Measurements from ENCODE around the gene NEK2. TPM values are rescaled to one million over a fixed set of nuclear protein-coding genes. Genes with fewer than 3 reads are reported as not detected.
"Not testable (repeated sequence)": the region's sequence is repeated elsewhere in the genome, so short reads cannot be mapped to it uniquely, and the experiment has no call there.

NEK2 gene
- total RNA-seq, 1 donor from 2014 or later = 2.9 TPM

GRCh38 chr1:211635597-211636205 lies 39.7 kb downstream of the NEK2 start:
- DNase-seq (ENCODE audit: low spot score in 2 of 2) (no peak), FAIRE-seq (no peak)

GRCh38 chr1:211634931-211635330 lies 40.5 kb downstream of the NEK2 start:
- FAIRE-seq (no peak), DNase-seq (ENCODE audit: low spot score in 2 of 2) (no peak)

DNA sequence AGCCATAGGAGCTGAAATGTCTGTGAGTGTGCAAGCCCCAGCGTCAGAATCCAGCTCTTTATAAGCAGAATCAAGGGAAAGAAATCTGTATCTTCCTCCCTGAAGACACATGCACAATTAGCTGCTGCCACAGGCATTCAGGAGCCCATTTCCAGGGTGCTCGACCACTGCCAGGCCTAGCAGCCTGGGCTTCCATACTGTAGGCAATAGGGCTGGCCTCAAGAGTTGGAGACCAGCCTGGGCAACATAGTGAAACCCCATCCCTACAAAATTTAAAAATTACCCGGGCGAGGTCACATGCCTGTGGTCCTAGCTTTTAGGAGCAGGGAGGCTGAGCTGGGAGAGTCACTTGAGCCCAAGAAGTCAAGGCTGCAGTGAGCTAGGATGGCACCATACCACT lies 41.0 kb downstream of the NEK2 start:
- no peak for FAIRE-seq

DNA sequence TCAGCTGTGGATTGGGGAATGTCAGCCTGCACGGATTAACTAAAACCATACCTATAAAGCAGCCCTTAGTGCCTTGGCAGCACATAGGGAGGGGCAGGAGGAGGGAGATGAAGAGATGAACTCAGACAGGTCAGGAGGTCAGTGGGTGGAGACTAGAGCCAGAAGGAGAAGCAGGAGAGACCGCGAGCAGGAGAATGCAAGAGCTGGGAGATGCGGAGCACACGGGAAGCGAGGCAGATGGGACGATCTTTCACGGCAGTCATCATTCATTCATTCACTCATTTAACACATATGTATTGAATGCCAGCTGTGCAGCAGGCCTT lies 41.9 kb downstream of the NEK2 start:
- DNase-seq (ENCODE audit: low spot score in 2 of 2) = no peak
- no peak for FAIRE-seq

More for the DNA sequence above, 41.0 kb downstream of the NEK2 start:
- DNase-seq (ENCODE audit: low spot score in 2 of 2) = no peak

DNA sequence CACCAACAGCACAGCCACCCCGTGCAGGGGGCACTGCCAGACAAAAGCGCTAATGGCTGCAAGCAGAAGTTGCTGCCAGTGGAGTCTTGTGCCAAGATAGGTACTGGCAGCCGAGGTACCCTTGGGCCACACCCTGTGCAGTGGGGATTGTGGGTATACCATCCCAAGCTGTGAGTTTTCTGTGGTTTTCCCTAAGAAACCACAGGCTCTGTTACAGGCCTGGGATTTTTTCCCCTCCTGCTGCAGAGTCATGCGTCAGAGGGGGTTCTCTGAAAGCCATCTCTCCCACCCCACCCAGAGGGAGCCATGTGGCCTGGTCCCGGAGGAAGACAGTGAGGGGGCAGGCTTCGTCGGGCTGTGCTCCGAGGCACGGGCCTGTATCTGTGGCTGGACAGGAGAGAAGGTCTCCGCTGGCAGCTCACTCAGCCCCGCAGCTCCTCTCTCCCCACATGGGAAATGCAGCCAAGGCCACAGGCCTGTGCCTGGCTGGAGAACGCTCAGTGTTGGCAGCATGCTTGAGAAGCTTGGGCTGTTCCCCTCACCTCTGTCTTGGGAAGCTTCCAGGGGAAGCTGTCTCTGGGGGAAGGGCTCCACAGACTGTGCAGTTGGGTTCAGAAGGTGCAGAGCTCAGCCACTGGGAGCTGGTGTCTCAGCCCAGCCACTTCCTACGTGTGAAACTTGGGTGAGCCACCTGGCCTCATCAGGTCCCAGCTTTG lies 42.5 kb downstream of the NEK2 start:
- no peak for FAIRE-seq

DNA sequence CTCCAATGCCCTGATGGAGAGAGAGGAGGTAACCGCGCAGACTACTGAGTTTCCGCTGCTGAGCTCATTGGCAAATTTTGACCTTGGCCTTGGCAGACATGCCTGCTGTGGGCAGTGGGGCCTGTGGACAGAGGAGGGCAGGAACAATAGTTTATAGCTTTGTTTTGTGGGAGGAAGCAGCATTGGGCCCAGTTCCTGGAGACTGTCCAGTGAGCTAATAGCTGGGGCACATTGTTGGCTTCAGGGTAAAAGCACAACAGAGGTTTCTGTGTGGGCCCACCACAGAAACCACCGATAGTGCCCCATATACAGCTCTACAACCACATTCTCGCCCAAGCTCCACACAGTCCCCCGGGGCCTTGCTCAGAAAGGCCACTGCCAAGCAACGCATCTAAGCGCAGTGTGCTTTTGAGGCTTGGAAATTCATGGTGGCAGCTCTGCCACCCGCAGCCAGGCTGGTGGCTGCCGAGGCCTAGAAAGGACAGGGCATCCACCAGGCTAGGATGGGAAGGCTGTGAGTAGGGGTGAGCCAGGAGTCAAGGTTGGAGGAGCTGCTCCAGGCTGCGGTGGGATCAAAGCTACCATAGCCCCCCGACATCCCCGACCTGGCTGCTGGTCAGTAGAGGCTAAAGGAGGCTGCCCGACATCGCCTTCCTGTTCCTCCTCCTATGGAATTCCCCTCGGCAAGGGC lies 43.2 kb downstream of the NEK2 start:
- FAIRE-seq (no peak), DNase-seq (ENCODE audit: low spot score in 2 of 2) (no peak)

More for the DNA sequence above, 42.5 kb downstream of the NEK2 start:
- DNase-seq (ENCODE audit: low spot score in 2 of 2) = no peak

- FAIRE-seq = no peak
- no peak for DNase-seq (ENCODE audit: low spot score in 2 of 2)
Observed at GRCh38 chr1:211631168-211631567, 44.3 kb downstream of the NEK2 start.

DNA sequence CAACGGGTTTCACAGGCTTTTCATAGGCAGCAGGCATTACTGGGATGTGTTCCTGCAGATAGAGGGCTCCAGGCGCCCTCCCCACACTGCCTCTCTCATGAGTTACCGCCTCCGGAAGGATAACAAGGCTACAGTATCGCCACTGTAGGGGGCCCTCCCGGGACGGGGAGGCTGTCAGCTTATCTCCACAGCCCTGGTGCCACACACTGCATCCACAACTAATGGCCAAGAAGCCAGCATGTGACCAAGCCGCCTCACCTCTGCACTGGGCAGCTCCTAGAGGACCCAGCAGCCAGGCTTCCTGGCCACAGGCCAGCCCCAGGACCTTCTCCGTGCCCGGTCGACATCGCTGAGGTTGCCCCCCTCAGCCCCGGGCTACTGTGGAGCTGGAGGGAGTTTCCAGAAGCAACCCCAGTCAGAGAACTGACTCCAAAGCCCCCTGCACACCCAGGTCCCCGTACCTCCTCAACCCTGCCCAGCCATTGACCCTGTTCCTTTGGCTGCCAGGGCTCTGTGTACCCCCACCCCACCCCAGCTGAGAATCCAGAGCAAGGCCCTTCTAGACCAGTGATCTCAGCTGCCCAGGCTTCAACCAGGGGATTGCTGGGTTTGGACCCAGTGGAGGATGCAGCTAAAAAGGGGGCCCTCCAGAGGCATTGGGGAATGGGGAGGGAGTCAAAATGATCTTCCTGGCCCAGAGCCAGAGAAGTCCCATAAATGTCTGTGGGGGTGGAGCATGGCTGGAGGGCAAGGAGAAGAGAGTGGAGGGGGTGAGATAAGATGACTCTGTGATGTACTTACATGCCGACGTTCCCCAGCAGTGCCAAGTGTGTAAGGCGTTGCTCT lies 45.0 kb downstream of the NEK2 start:
- DNase-seq (ENCODE audit: low spot score in 2 of 2) (no peak), FAIRE-seq (no peak)

DNA sequence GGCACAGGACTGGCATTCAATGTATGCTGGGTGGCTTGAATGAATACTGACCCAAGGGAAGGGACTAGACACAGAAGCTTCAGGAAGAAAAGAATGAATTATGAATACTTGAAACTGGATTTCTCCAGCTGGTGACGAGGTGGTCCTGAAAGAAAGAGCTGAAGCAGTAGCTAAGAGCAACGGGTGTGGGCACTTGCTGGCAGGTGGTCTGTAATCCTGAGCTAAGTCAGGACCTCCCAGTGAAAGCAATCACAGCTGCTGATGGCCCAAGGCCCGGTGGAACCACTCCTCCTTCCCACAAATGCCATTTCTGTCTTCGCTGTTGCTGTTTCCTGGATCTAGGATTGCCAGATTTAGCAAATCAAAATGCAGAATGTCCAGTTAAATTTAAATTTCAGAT lies 47.0 kb downstream of the NEK2 start:
- DNase-seq (ENCODE audit: low spot score in 2 of 2) = no peak

DNA sequence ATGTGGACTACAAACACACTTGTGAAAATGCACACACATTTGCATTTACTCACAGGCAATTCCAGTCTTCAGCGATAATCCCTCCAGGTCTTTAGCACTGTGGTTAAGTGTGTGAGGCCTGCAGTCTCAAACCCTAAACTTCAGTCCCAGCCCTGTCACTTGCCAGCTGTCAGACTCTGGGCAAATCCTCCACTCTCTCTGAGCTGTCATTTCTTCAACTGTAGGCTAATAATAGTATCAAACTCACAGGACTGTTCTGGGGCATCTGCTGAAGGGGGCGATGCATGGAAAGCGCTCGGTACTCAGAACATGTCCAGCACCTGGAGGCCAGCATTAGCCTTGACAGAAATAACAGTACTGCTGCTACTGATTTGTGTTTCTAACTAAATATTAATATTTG lies 48.2 kb downstream of the NEK2 start:
- DNase-seq (ENCODE audit: low spot score in 2 of 2) = no peak
- FAIRE-seq = no peak

More for the DNA sequence above, 47.0 kb downstream of the NEK2 start:
- FAIRE-seq = no peak

DNA sequence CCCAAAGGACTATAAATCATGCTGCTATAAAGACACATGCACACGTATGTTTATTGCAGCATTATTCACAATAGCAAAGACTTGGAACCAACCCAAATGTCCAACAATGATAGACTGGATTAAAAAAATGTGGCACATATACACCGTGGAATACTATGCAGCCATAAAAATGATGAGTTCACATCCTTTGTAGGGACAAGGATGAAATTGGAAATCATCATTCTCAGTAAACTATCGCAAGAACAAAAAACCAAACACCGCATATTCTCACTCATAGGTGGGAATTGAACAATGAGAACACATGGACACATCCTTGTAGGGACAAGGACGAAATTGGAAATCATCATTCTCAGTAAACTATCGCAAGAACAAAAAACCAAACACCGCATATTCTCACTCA lies 49.6 kb downstream of the NEK2 start:
- not testable (repeated sequence) for FAIRE-seq; DNase-seq (ENCODE audit: low spot score in 2 of 2)

- FAIRE-seq (no peak), DNase-seq (ENCODE audit: low spot score in 2 of 2) (no peak)
Observed at GRCh38 chr1:211625040-211625439, 50.4 kb downstream of the NEK2 start.

- DNase-seq (ENCODE audit: low spot score in 2 of 2) (no peak), FAIRE-seq (no peak)
Observed at GRCh38 chr1:211623515-211623914, 51.9 kb downstream of the NEK2 start.

GRCh38 chr1:211621447-211622198 lies 53.8 kb downstream of the NEK2 start:
- FAIRE-seq = no peak
- DNase-seq (ENCODE audit: low spot score in 2 of 2) = no peak

DNA sequence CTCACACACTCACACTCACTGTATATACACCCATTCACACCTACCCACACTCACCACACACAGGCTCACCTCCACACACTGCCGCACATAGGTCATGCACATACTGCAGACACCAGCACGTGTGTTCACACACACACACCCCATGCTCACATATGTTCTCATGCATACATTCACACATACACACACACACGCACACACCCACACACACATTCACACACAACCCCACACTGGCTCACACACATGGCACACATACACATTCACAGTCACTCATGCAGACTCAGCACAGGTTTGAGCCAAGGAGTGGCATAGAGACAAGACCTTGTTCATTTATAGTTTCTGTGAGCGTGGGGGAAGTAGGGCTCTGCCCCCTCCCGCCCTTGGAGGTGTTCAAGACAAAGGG lies 55.3 kb downstream of the NEK2 start:
- FAIRE-seq (no peak), DNase-seq (ENCODE audit: low spot score in 2 of 2) (no peak)

- FAIRE-seq = no peak
- no peak for DNase-seq (ENCODE audit: low spot score in 2 of 2)
Observed at GRCh38 chr1:211619033-211619996, 56.1 kb downstream of the NEK2 start.

- FAIRE-seq (no peak), DNase-seq (ENCODE audit: low spot score in 2 of 2) (no peak)
Observed at GRCh38 chr1:211616965-211617297, 58.5 kb downstream of the NEK2 start.

- DNase-seq (ENCODE audit: low spot score in 2 of 2) (no peak), FAIRE-seq (no peak)
Observed at GRCh38 chr1:211616231-211616964, 59.0 kb downstream of the NEK2 start.

Measured in frontal cortex (tissue), 4 donors.